H1 (cell line): ENCODE results near the gene ARHGAP28. TPM values are rescaled to one million over a fixed set of nuclear protein-coding genes. Genes with fewer than 3 reads are reported as not detected.

ENCODE experiments used
- FOSL1 ChIP-seq: IDR thresholded peaks from 2 replicates; pipeline ENCODE4 v1.6.1; 2011; ENCODE audit warnings: mild to moderate bottlenecking, low read depth, low read length, moderate library complexity; ENCODE audit not compliant: insufficient read depth
- KDM4A ChIP-seq: IDR thresholded peaks from one replicate; pipeline ENCODE4 v1.7.1; 2012; ENCODE audit warnings: low read depth, mild to moderate bottlenecking, moderate library complexity, low read length, inconsistent platforms; ENCODE audit not compliant: severe bottlenecking
- KDM5A ChIP-seq: fragments of 200-600 bp; IDR thresholded peaks from 2 replicates; pipeline ENCODE4 v1.7.1; 2012; ENCODE audit warnings: mild to moderate bottlenecking, low read length, inconsistent platforms, mixed read lengths
- NRF1 ChIP-seq: IDR thresholded peaks from 2 replicates; pipeline ENCODE4 v1.6.1; 2011; ENCODE audit warnings: mild to moderate bottlenecking, low read depth, low read length, improper control_type of control experiment
- PHF8 ChIP-seq: fragments of 200-600 bp; sonication (generic); conservative IDR thresholded peaks from 2 replicates; pipeline ENCODE4 v1.7.1; 2012; ENCODE audit warnings: low read depth, mild to moderate bottlenecking, inconsistent platforms, low read length, moderate library complexity
- RXRA ChIP-seq: IDR thresholded peaks from 2 replicates; pipeline ENCODE4 v1.6.1; 2011; ENCODE audit warnings: low read depth, mild to moderate bottlenecking, low read length, moderate library complexity; ENCODE audit not compliant: insufficient read depth
- TAF1 ChIP-seq: IDR thresholded peaks from 2 replicates; pipeline ENCODE4 v1.6.1; 2011; ENCODE audit warnings: mild to moderate bottlenecking, low read depth, low read length
- polyA plus RNA-seq, 7 experiments: library from polyadenylated mRNA; depleted of rRNA in 3 of 7; stranded (reverse) in 5 of 7; unstranded in 2 of 7; fragments of >200 nt in 5 of 7; fragments of 200-250 nt in 2 of 7; gene quantifications; 1 replicate in 5 of 7; 2 replicates in 1 of 7; 4 replicates in 1 of 7; pipeline versions ENCODE4 v1.2.1 to v1.2.3, GENCODE V29; 2011 to 2013; ENCODE audit warnings: missing spikeins in 2 of 7, mixed read lengths in 2 of 7
- total RNA-seq: library from RNA; stranded (reverse); fragmentation: NEBNext Ultra II Directional; extraction: Animal tissue kit (Norgen Biotek cat#: 25700); gene quantifications from 2 replicates; pipeline ENCODE4 v1.2.1, GENCODE V29; 2021
- TF ChIP-seq, protein P1 (sequence below), 3 experiments: IDR thresholded peaks; 1 replicate in 2 of 3; 2 replicates in 1 of 3; pipeline versions ENCODE4 v1.5.1 to v1.6.1; 2011; ENCODE audit warnings: low read length in 3 of 3, mild to moderate bottlenecking in 3 of 3, inconsistent platforms in 2 of 3, low read depth in 1 of 3, moderate library complexity in 1 of 3; ENCODE audit not compliant: insufficient read depth in 1 of 3; ENCODE audit errors: control extremely low read depth in 1 of 3
- TF ChIP-seq, protein P2 (sequence below): IDR thresholded peaks from 2 replicates; pipeline ENCODE4 v1.6.1; 2011; ENCODE audit warnings: low read depth, mild to moderate bottlenecking, low read length; ENCODE audit not compliant: insufficient read depth

Gene ARHGAP28
- total and polyA plus RNA-seq, 2 of the 8 experiments (the other 6 are each of a cell fraction or from before 2014, with no cell fraction given): 2.9 to 14.4 TPM

DNA sequence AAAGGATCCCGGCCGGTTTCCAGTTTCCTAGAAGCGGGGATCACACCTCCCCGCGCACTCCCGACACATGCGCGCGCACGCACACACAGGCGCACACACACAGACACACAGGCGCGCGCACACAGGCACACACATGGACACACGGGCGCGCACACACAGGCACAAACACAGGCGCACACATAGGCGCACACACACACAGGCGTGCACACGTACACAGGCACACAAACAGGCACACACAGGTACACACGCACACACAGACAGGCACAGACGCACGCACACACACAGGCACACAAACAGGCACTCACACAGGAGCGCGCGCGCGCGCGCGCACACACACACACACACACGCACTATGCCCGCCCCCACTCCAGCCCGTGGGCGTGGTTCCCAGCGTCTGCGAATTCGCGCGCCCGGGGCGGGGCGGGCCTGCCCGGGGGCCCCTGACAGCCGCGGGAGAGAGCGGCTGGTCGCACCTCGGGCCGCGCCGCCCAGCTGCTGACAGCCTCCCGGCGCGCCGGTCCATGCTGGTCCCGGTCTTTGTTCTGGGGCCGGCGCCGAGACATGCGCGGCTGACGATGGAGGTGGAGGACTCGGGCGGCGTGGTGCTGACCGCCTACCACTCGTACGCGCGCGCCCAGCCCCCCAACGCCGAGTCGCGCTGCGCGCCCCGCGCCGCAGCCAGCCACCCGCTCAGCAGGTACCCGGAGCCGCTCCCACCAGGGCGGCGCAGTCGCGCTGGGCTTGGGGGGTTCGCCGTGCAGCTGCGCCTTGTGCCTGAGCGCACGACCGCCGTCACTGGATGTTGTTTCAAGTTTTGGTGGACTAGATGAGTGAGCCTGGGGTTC, at the start of gene ARHGAP28 (continued):
- TF ChIP-seq KDM4A (peak; percentile 64), FOSL1 (no peak), KDM5A (0 out of 2 replicates have a peak, but pooled peaks have one; percentile 43), TAF1 (peak; percentile 47; the same call in 1 of the 2 replicates), PHF8 (peak; percentile 50), RXRA (no peak), NRF1 (peak; percentile 34; the same call in 1 of the 2 replicates)
- TF ChIP-seq, protein P1, sequence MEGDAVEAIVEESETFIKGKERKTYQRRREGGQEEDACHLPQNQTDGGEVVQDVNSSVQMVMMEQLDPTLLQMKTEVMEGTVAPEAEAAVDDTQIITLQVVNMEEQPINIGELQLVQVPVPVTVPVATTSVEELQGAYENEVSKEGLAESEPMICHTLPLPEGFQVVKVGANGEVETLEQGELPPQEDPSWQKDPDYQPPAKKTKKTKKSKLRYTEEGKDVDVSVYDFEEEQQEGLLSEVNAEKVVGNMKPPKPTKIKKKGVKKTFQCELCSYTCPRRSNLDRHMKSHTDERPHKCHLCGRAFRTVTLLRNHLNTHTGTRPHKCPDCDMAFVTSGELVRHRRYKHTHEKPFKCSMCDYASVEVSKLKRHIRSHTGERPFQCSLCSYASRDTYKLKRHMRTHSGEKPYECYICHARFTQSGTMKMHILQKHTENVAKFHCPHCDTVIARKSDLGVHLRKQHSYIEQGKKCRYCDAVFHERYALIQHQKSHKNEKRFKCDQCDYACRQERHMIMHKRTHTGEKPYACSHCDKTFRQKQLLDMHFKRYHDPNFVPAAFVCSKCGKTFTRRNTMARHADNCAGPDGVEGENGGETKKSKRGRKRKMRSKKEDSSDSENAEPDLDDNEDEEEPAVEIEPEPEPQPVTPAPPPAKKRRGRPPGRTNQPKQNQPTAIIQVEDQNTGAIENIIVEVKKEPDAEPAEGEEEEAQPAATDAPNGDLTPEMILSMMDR (IDR thresholded peaks at IDR 0.05; ENCODE audit: control extremely low read depth in 1 of 3, insufficient read depth in 1 of 3, low read depth in 1 of 3, low read length in 3 of 3): peak in 2 of 3 experiments; percentile 14 to 16; a peak in 1 of 4 replicates
- TF ChIP-seq, protein P2, sequence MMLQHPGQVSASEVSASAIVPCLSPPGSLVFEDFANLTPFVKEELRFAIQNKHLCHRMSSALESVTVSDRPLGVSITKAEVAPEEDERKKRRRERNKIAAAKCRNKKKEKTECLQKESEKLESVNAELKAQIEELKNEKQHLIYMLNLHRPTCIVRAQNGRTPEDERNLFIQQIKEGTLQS: no peak
